Measurements from ENCODE around the gene KIF26B.
A peak's percentile ranks its signal among the peaks of the same experiment; 100 is the strongest.

Gene KIF26B

GRCh38 chr1:245489838-245490237, 335.1 kb downstream of the KIF26B start:
- TF ChIP-seq CTCF (IDR thresholded peaks at IDR 0.05; ENCODE audit: control insufficient read depth, extremely low read depth, insufficient read depth) = no peak
- no peak for DNase-seq (ENCODE audit: low read depth)
- H3K4me3 ChIP-seq (ENCODE audit: low read depth, low read length) = no peak overlapping the region

- no peak overlapping the region for H3K4me3 ChIP-seq (ENCODE audit: low read depth, low read length)
- DNase-seq (ENCODE audit: low read depth) = no peak
- 0 out of 2 replicates have a peak, but pooled peaks have one; percentile 10 for TF ChIP-seq CTCF (IDR thresholded peaks at IDR 0.05; ENCODE audit: control insufficient read depth, extremely low read depth, insufficient read depth)
These were observed 338.2 kb downstream of the KIF26B start for GRCh38 chr1:245493029-245493428.

DNA sequence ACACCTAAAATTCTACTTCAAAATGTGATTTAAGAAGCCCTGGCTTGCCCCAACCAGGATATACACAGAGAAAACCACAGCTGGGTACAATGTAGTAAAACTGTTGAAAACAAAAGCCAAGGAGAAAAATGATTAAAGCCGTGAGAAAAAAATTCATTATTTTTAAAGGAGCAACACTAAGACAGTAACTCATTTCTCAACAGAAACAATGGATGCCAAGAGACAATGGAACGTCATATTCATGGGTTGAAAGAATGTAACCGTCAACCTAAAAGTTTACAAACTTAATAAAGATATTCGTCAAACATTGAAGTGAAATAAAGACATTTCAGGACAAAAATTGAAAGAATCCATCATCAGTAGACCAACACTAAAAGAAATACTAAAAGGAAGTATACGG, 340.9 kb downstream of the KIF26B start:
- no peak overlapping the region for H3K4me3 ChIP-seq (ENCODE audit: low read depth, low read length)
- no peak for DNase-seq (ENCODE audit: low read depth)
- no peak for TF ChIP-seq CTCF (IDR thresholded peaks at IDR 0.05; ENCODE audit: control insufficient read depth, extremely low read depth, insufficient read depth)

DNA sequence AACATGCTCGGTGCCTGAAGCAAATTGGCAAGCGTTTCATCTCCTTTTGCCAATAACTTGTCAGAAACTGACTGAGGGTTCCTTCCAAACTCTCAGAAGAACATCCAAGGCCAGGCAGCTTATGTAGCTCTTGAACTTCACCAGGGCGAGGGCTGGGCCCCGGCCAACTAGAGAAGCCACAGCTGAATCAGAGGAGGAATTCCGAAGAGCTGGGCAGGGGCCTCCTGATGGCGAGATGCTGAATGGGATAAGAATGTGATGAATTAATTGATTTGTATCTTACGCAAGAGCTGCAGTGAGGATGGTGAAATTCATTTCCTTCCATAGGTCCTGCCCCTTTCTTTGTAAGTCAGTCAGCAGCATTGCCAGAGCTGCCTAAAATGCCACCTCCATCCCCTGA, 345.8 kb downstream of the KIF26B start:
- H3K4me3 ChIP-seq (ENCODE audit: low read depth, low read length) = no peak overlapping the region
- no peak for TF ChIP-seq CTCF (IDR thresholded peaks at IDR 0.05; ENCODE audit: control insufficient read depth, extremely low read depth, insufficient read depth)
- peak; percentile 27 for DNase-seq (ENCODE audit: low read depth)

GRCh38 chr1:245501633-245502032, 346.8 kb downstream of the KIF26B start:
- DNase-seq (ENCODE audit: low read depth) = no peak
- no peak overlapping the region for H3K4me3 ChIP-seq (ENCODE audit: low read depth, low read length)
- no peak for TF ChIP-seq CTCF (IDR thresholded peaks at IDR 0.05; ENCODE audit: control insufficient read depth, extremely low read depth, insufficient read depth)

GRCh38 chr1:245503548-245503947, 348.8 kb downstream of the KIF26B start:
- H3K4me3 ChIP-seq (ENCODE audit: low read depth, low read length) = no peak overlapping the region
- DNase-seq (ENCODE audit: low read depth) = no peak
- no peak for TF ChIP-seq CTCF (IDR thresholded peaks at IDR 0.05; ENCODE audit: control insufficient read depth, extremely low read depth, insufficient read depth)

- DNase-seq (ENCODE audit: low read depth) = no peak
- TF ChIP-seq CTCF (IDR thresholded peaks at IDR 0.05; ENCODE audit: control insufficient read depth, extremely low read depth, insufficient read depth) = no peak
- no peak overlapping the region for H3K4me3 ChIP-seq (ENCODE audit: low read depth, low read length)
These were observed 355.4 kb downstream of the KIF26B start for GRCh38 chr1:245510144-245510543.

Data from LNCaP clone FGC (cell line).